LNCaP clone FGC (cell line): ENCODE data around the gene DGKD.

Source experiments
- DNase-seq: peaks from one replicate; pipeline ENCODE4 v3.0.0-alpha.2; 2011; ENCODE audit warnings: low read depth
- H3K4me3 ChIP-seq: 2 replicates; pipeline ENCODE4 v1.5.1; 2011; ENCODE audit warnings: mild to moderate bottlenecking, low read depth, low read length, control low read depth
- TF ChIP-seq, protein P1 (sequence below): IDR thresholded peaks from 2 replicates; pipeline ENCODE4 v1.5.1; 2012; ENCODE audit warnings: mild to moderate bottlenecking; ENCODE audit not compliant: control insufficient read depth, insufficient read depth; ENCODE audit errors: extremely low read depth

The DGKD gene

DNA sequence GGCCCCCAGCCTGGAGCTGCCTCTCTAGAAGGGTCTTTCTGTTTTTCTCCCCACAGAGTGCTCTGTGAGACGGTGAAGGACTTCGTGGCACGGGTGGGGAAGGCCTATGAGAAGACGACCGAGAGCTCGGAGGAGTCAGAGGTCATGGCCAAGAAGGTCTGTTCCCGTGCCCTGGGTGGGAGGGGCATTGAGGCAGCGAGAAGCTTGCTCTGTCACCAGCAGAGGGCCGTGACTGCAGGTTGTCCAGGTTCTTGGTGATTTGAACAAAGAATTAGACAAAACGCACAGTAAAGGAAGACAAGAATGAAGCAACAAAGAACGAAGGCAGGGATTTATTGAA, 93.9 kb downstream of the DGKD start:
- DNase-seq, result no peak
- H3K4me3 ChIP-seq, result no peak overlapping the region
- TF ChIP-seq, protein P1, sequence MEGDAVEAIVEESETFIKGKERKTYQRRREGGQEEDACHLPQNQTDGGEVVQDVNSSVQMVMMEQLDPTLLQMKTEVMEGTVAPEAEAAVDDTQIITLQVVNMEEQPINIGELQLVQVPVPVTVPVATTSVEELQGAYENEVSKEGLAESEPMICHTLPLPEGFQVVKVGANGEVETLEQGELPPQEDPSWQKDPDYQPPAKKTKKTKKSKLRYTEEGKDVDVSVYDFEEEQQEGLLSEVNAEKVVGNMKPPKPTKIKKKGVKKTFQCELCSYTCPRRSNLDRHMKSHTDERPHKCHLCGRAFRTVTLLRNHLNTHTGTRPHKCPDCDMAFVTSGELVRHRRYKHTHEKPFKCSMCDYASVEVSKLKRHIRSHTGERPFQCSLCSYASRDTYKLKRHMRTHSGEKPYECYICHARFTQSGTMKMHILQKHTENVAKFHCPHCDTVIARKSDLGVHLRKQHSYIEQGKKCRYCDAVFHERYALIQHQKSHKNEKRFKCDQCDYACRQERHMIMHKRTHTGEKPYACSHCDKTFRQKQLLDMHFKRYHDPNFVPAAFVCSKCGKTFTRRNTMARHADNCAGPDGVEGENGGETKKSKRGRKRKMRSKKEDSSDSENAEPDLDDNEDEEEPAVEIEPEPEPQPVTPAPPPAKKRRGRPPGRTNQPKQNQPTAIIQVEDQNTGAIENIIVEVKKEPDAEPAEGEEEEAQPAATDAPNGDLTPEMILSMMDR, result peak; percentile 36

DNA sequence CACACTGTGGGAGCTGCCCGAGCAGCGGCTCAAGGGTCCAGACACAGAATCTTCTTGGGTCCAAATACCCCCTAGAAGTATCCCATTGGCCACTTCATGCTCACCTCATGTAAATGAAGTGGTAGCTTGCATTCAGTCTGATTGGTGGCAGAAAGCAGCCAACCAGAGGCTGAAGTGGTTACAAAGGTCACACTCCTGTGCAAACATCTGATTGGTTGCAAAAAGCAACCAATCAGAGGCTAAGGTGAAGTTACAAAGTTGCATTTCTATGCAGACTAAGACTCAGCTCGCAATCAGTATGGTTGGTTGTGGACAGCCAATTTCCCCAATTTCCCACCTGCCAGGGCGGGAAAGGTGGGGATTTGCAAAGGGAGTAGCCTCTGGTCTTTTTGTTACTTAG, 94.3 kb downstream of the DGKD start:
- DNase-seq, result no peak
- TF ChIP-seq, protein P1, result no peak
- no peak overlapping the region for H3K4me3 ChIP-seq

DNA sequence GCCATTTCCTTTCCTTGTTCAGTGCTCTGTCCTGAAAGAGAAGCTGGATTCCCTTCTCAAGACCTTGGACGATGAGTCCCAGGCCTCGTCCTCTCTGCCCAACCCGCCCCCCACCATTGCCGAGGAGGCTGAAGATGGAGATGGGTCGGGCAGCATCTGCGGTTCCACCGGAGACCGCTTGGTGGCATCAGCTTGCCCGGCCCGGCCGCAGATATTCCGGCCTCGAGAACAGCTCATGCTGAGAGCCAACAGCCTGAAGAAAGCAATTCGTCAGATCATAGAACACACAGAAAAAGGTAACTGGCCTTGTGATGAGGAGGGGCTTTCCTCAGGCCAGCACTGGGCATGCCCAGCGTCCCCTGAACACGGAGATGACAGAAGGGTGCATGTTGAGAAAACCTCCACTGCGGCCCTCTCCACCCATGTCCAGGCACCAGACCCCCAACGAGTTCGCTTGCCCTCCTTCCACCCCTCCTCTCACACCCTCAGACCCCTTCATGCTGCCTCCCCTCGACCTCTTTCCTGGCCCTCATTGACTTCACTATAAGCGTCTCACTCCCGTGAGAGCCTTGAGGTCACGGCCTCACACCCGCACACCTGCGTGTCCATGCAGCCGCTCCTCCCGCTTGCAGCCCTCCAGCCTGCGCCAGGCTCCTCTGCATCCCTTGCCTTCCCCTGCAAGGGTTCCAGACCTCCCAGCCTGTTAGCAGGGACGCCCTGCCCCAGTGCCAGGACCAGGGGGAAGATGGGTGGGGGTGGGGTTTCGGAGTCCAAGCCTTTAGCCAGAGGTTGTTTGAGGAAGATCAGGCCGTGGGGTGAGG, 95.0 kb downstream of the DGKD start:
- TF ChIP-seq, protein P1, result peak; percentile 78
- no peak for DNase-seq
- no peak overlapping the region for H3K4me3 ChIP-seq

DNA sequence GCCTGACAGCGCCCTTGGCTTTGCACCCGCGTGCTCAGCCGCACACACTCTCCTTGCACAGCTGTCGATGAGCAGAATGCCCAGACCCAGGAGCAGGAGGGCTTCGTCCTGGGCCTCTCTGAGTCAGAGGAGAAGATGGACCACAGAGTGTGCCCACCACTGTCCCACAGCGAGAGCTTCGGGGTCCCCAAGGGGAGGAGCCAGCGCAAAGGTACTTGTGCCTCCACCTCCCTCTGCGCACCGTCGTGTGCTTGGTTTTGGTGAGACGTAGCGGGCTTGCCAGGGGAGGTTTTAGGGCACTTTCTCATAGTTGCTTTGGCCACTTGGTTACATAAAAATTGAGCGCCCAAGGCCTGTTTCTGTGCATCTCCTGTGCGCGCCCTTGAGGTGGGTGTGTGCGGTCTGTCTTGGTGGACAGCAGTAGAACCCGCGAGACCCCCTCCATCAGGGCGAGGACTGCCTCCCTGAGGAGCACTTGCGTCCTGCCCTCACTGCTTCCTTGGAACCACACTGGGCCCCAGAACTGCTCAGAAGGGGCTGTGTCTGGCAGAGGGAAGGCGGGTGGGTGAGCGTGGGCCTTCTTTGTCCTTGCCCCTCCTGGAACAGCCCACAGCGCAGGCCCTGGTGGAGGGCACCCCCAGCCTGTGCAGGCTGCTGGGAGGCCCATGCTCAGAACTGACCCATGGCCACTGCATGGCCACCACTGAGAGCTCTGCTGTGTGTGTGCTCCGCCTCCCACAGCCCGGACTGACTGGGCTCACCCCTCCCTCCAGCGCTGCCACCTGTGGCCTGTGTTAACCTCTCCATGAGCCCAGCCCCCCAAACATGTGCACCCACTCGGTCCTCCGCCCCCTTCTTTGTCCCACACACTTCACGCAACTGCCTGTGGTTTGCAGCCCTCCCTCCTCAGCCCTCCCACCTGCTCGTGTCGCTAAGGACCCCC, 95.9 kb downstream of the DGKD start:
- H3K4me3 ChIP-seq, result no peak overlapping the region
- DNase-seq, result no peak
- TF ChIP-seq, protein P1, result no peak

DNA sequence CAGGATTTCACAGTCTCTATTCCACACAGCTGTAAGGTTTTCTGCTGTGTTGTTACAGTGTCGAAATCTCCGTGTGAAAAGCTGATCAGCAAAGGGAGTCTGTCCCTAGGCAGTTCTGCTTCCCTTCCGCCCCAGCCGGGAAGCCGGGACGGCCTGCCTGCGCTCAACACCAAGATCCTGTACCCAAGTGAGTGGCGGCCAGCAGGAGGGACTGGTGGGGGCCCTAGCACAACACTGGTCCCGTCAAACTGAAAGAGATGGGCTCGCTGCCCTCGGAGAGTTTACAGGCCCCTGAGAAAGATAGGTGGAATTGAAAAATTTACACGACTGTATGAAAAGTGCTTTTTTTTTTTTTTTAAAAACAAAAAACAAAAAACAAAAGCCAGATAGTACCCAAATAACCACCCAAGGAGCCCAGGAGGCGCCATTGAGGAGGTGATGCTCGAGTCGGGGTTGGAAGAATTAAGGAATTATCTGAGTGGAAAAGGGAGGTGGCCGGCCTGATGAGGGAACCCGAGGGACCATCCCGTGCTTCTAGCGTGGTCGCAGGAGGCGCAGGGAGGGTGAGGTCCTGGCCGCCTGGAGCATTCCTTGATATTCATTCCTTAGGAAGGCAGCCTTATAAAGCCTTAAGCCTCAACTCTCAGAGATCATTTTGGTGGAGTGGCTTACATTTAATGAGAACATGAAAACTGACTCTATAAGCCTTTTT, 96.7 kb downstream of the DGKD start:
- TF ChIP-seq, protein P1, result no peak
- no peak for DNase-seq
- no peak overlapping the region for H3K4me3 ChIP-seq

DNA sequence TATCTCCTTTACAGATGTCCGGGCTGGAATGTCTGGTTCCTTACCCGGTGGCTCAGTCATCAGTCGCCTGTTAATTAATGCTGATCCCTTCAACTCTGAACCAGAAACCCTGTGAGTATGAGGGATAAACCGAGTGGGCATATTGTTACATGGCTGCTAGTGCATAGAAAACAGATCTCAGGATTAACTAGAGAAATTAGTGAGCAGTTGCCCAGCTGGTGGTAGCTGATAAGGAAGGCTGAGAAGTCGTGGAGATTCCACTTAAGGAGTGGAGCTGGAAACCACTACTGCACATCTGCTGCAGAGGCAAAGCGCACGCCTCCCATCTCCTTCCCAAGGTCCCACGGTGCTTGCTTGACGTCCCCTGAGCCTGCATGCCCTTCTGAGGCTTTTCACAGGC, 97.7 kb downstream of the DGKD start:
- TF ChIP-seq, protein P1, result no peak
- H3K4me3 ChIP-seq, result no peak overlapping the region
- no peak for DNase-seq
